HUDEP-2 (cell line): ENCODE measurements around the gene ANKRD33B.
"Not testable (repeated sequence)": the region's sequence is repeated elsewhere in the genome, so short reads cannot be mapped to it uniquely, and the experiment has no call there.

ENCODE experiments used
- DNase-seq, 76 experiments: peaks; one replicate each; lab custom pipeline; 2025; ENCODE audit not compliant: unreplicated experiment in 76 of 76; lab: John Stamatoyannopoulos, UW

The ANKRD33B gene

GRCh38 chr5:10556289-10556807 lies 7.5 kb upstream of the ANKRD33B start:
- DNase-seq = no peak

GRCh38 chr5:10556893-10557746 lies 6.8 kb upstream of the ANKRD33B start:
- DNase-seq = no peak

GRCh38 chr5:10559151-10559550 lies 4.7 kb upstream of the ANKRD33B start:
- no peak for DNase-seq

GRCh38 chr5:10559871-10560270 lies 4.0 kb upstream of the ANKRD33B start:
- no peak for DNase-seq

- DNase-seq = no peak
These were observed 1.4 kb upstream of the ANKRD33B start for GRCh38 chr5:10562201-10563109.

GRCh38 chr5:10563110-10563944 lies 543 bp upstream of the ANKRD33B start:
- no peak for DNase-seq

- no peak for DNase-seq
These were observed 1.2 kb downstream of the ANKRD33B start for GRCh38 chr5:10564838-10565784.

- DNase-seq = peak in 4 of 76 experiments; percentile 3 to 8 (median 4)
These were observed 2.1 kb downstream of the ANKRD33B start for GRCh38 chr5:10565785-10566542.

- DNase-seq = no peak
These were observed 2.7 kb downstream of the ANKRD33B start for GRCh38 chr5:10566543-10567068.

GRCh38 chr5:10567121-10567591 lies 3.3 kb downstream of the ANKRD33B start:
- DNase-seq = no peak

GRCh38 chr5:10567781-10568321 lies 4.0 kb downstream of the ANKRD33B start:
- no peak for DNase-seq

GRCh38 chr5:10570540-10570939 lies 6.7 kb downstream of the ANKRD33B start:
- not testable (repeated sequence) for DNase-seq

- no peak for DNase-seq
These were observed 8.6 kb downstream of the ANKRD33B start for GRCh38 chr5:10572451-10572850.

- no peak for DNase-seq
These were observed 9.7 kb downstream of the ANKRD33B start for GRCh38 chr5:10573487-10574145.

- DNase-seq = not testable (repeated sequence)
These were observed 11.0 kb downstream of the ANKRD33B start for GRCh38 chr5:10574879-10575278.

- DNase-seq = no peak
These were observed 12.4 kb downstream of the ANKRD33B start for GRCh38 chr5:10576121-10576789.

GRCh38 chr5:10576790-10577189 lies 12.9 kb downstream of the ANKRD33B start:
- DNase-seq = no peak
